Neural cell (in vitro differentiated cells): ENCODE results near the gene SLC6A20. TPM values are rescaled to one million over a fixed set of nuclear protein-coding genes. Genes with fewer than 3 reads are reported as not detected.

ENCODE experiments used
- H2AFZ ChIP-seq: fragments of 200-600, 300-800 bp; sonication (generic), shearing (Covaris generic); 2 replicates; pipeline ENCODE4 v1.6.0; 2014; ENCODE audit warnings: low read depth, mild to moderate bottlenecking, antibody characterized with exemption, low read length, moderate library complexity
- H3F3A ChIP-seq: fragments of 200-600 bp; shearing (Covaris generic); 2 replicates; pipeline ENCODE4 v1.6.1; 2016; ENCODE audit warnings: mild to moderate bottlenecking, moderate library complexity, mixed read lengths, antibody characterized with exemption, low read length; ENCODE audit not compliant: insufficient read depth, poor library complexity, severe bottlenecking
- H3K27ac ChIP-seq: fragments of 200-600, 300-800 bp; sonication (generic), shearing (Covaris generic); 2 replicates; pipeline ENCODE4 v1.5.1; 2014; ENCODE audit warnings: mild to moderate bottlenecking, low read length, moderate library complexity
- H3K27me3 ChIP-seq: fragments of 300-800, 200-600 bp; sonication (generic), shearing (Covaris generic); 2 replicates; pipeline ENCODE4 v1.6.0; 2014; ENCODE audit warnings: mild to moderate bottlenecking, low read depth, low read length, moderate library complexity; ENCODE audit not compliant: insufficient read depth
- H3K36me3 ChIP-seq: fragments of 300-800, 200-600 bp; sonication (generic), shearing (Covaris generic); 2 replicates; pipeline ENCODE4 v1.5.1; 2014; ENCODE audit warnings: mild to moderate bottlenecking, antibody characterized with exemption, low read length, moderate library complexity; ENCODE audit not compliant: insufficient read depth
- H3K4me2 ChIP-seq: fragments of 300-800, 200-600 bp; sonication (generic), shearing (Covaris generic); 2 replicates; pipeline ENCODE4 v1.6.0; 2014; ENCODE audit warnings: mild to moderate bottlenecking, low read length
- H3K4me3 ChIP-seq: fragments of 300-800, 200-600 bp; sonication (generic), shearing (Covaris generic); 2 replicates; pipeline ENCODE4 v1.5.1; 2014; ENCODE audit warnings: mild to moderate bottlenecking, low read length, moderate library complexity
- H3K79me2 ChIP-seq: fragments of 200-600 bp; shearing (Covaris generic); replicated peaks from 2 replicates; pipeline ENCODE4 v1.6.0; 2014; ENCODE audit warnings: mild to moderate bottlenecking, low read length, moderate library complexity; ENCODE audit not compliant: insufficient read depth
- H3K9ac ChIP-seq: fragments of 300-800, 200-600 bp; sonication (generic), shearing (Covaris generic); 2 replicates; pipeline ENCODE4 v1.6.1; 2016; ENCODE audit warnings: mild to moderate bottlenecking, low read length, mixed read lengths
- H3K9me2 ChIP-seq: fragments of 200-600 bp; shearing (Covaris generic); 2 replicates; pipeline ENCODE4 v1.6.1; 2016; ENCODE audit warnings: mild to moderate bottlenecking, low read length, mixed read lengths; ENCODE audit not compliant: insufficient read depth
- H3K9me3 ChIP-seq: fragments of 200-600, 300-800 bp; sonication (generic), shearing (Covaris generic); 2 replicates; pipeline ENCODE4 v1.6.1; 2016; ENCODE audit warnings: mild to moderate bottlenecking, mixed run types, low read length, moderate library complexity, mixed read lengths
- H4K20me1 ChIP-seq: fragments of 200-600 bp; shearing (Covaris generic); 2 replicates; pipeline ENCODE4 v1.6.1; 2016; ENCODE audit warnings: mild to moderate bottlenecking, mixed run types; ENCODE audit not compliant: insufficient read depth
- CTCF ChIP-seq: fragments of 450-650 bp; IDR thresholded peaks from 2 replicates; pipeline ENCODE4 v1.5.1; 2014; ENCODE audit warnings: antibody characterized with exemption, mild to moderate bottlenecking, moderate library complexity; ENCODE audit not compliant: poor library complexity, severe bottlenecking
- EP300 ChIP-seq: fragments of 450-650 bp; conservative IDR thresholded peaks from 2 replicates; pipeline ENCODE4 v1.6.1; 2014; ENCODE audit warnings: antibody characterized with exemption, mild to moderate bottlenecking, moderate library complexity; ENCODE audit not compliant: poor library complexity, severe bottlenecking
- EZH2 ChIP-seq: fragments of 200-600, 300-800 bp; shearing (Covaris generic), sonication (generic); IDR thresholded peaks from 2 replicates; pipeline ENCODE4 v1.6.1; 2014; ENCODE audit warnings: antibody characterized with exemption, low read length, borderline replicate concordance, mild to moderate bottlenecking; ENCODE audit not compliant: insufficient read depth, poor library complexity, severe bottlenecking
- MXI1 ChIP-seq: fragments of 450-650 bp; conservative IDR thresholded peaks from 2 replicates; pipeline ENCODE4 v1.6.1; 2014; ENCODE audit warnings: antibody characterized with exemption, mild to moderate bottlenecking; ENCODE audit not compliant: poor library complexity, severe bottlenecking
- POLR2AphosphoS5 ChIP-seq: IDR thresholded peaks from 2 replicates; pipeline ENCODE4 v1.6.1; 2012
- RAD21 ChIP-seq: fragments of 450-650 bp; conservative IDR thresholded peaks from 2 replicates; pipeline ENCODE4 v1.6.1; 2014; ENCODE audit warnings: antibody characterized with exemption, mild to moderate bottlenecking, moderate library complexity
- REST ChIP-seq: IDR thresholded peaks from 2 replicates; pipeline ENCODE4 v1.6.1; 2012; ENCODE audit warnings: borderline replicate concordance
- SMC3 ChIP-seq: fragments of 450-650 bp; conservative IDR thresholded peaks from 2 replicates; pipeline ENCODE4 v1.6.1; 2014; ENCODE audit warnings: antibody characterized with exemption, mild to moderate bottlenecking, moderate library complexity; ENCODE audit not compliant: poor library complexity
- TAF1 ChIP-seq: IDR thresholded peaks from 2 replicates; pipeline ENCODE4 v1.6.1; 2012; ENCODE audit warnings: low read depth
- polyA plus RNA-seq: library from polyadenylated mRNA; depleted of rRNA; stranded (reverse); fragments of >200 nt; gene quantifications from 2 replicates; pipeline ENCODE4 v1.2.3, GENCODE V29; 2014

Gene SLC6A20
- polyA plus RNA-seq, 1 donor from 2014 or later = not detected

GRCh38 chr3:45748068-45748467, 48.3 kb downstream of the SLC6A20 start:
- Histone ChIP-seq H3K9me2 (no peaks in the 10 kb centered on the region), H3K4me3 (no peak overlapping the region), H3K27ac (no peak overlapping the region), H3K27me3 (no peaks in the 10 kb centered on the region), H2AFZ (no peak overlapping the region), H3K9me3 (no peaks in the 10 kb centered on the region), H3K4me2 (no peak overlapping the region), H3F3A (no peaks in the 10 kb centered on the region), H4K20me1 (no peaks in the 10 kb centered on the region), H3K36me3 (peaks cover 8% of the 10 kb centered on the region), H3K9ac (no peak overlapping the region), H3K79me2 (no peaks in the 10 kb centered on the region)
- TF ChIP-seq MXI1 (no peak), SMC3 (no peak), EP300 (no peak), RAD21 (no peak), POLR2AphosphoS5 (no peak), REST (no peak), EZH2 (no peak), CTCF (no peak), TAF1 (no peak)

- no peaks in the 10 kb centered on the region for H3K9me2 ChIP-seq
- no peak overlapping the region for H3K27ac ChIP-seq
- H3K4me3 ChIP-seq = no peak overlapping the region
- TF ChIP-seq SMC3 (no peak), EZH2 (no peak), EP300 (no peak), CTCF (no peak), MXI1 (no peak), POLR2AphosphoS5 (no peak), RAD21 (no peak), TAF1 (no peak), REST (no peak)
- no peaks in the 10 kb centered on the region for H4K20me1 ChIP-seq
- no peaks in the 10 kb centered on the region for H3K79me2 ChIP-seq
- no peaks in the 10 kb centered on the region for H3K27me3 ChIP-seq
- H3K9ac ChIP-seq = no peak overlapping the region
- peaks cover 8% of the 10 kb centered on the region for H3K36me3 ChIP-seq
- no peak overlapping the region for H2AFZ ChIP-seq
- H3F3A ChIP-seq = no peaks in the 10 kb centered on the region
- no peaks in the 10 kb centered on the region for H3K9me3 ChIP-seq
- no peak overlapping the region for H3K4me2 ChIP-seq
These were observed 49.3 kb downstream of the SLC6A20 start for GRCh38 chr3:45746777-45747622.
